HG03575 (cell line): ENCODE measurements around the gene PDE5A.

Source experiments
- ATAC-seq: cut with Tn5 transposase; IDR thresholded peaks from one replicate; pipeline ENCODE4 v1.9.1; 2021; ENCODE audit not compliant: unreplicated experiment, insufficient number of reproducible peaks, low FRiP score; ENCODE audit errors: extremely low read depth

The PDE5A gene

DNA sequence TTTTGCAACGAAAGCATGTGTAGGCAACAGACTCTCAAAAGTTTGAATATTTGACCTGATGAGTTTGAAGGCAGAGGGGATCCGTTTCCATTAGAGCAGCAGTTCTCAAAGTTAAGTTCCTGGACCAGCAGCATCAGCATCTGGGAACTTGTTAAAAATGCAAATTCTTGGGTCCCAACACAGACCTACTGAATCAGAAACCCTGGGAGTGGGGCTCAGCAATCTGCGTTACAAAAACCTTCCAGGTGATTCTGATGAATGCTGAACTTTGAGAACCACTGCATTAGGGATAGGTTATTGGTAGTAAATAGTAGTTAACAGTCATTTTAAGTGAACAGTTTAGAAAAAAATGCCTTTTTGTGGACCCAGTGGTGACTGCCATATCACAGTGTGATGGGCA lies 98.8 kb downstream of the PDE5A start:
- ATAC-seq = no peak

DNA sequence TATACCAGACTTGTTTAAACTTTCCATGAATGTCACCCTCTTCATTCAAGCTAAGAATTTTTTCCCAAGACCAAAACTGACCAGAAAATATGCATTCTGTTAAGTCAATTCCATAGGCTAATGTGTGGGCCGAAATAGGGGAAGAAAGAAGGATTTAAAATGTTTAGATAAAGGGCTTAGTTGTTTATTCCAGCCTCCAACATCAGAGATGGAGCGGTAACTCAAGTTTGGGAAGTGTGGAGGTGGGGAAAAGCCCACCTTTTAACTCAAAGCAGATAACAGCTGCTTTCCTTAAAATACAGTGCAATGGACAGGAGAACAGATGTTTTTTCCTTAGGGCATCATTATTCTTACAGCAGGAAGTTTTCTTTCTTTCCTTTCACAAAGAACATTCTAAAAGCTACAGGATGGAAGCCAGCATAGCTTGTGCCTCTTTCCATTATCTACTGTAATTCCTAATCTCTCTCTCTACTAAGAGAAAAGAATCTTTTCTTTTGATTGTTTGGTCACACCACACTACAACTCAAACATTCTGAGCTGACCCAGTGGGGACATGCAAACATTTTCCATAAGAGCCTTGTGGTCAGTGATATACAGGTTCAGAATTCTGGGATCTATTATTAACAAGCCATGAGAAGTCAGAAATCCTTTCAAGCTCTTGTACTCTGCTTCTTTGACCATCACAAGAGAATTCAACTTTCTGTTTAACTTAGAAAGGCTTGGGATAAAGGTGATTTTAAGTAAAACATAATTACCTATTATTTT lies 101.6 kb downstream of the PDE5A start:
- ATAC-seq = no peak

DNA sequence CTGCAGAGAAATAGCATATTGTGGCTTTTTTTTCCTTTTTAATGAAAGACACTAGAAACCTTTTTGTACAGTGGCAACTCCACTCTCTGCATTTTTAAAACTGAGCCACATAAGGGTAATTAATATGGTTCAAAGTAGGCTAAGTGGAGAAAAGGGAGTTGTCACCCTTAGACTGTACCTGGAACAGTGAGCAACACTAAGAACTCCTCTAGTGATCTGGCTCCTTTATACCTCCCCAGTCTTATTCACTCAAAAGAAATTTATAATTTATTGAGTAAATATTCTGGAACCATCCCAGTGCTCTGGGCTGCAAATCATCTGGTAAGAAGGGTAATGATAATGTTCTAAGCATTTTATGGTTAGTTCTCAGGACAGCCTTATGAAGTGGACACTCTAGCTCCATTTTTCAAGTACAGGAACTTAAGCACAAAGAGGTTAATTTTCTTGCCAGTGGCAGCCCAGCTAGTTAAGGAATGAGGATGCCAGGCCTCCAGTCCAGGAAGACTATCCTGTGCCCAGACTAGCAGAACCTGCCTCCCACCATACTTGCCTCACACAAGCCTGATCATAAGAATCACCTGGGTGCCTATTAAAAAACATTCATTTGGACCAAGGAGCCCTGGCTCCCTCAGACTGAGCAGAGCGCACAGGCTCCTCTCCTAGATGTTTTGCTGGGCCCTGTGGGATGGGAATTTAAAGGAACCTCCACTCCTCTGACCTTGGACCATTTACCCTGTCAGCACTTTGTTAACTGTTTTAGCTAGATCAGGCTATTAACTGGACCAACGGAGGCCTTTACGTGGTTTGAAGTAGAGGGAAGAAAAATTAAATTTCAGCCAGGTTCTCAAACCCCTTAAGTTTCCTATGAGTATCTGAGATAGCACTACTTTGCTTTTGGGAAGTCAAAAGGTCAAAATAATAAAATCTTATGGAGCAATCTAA lies 102.6 kb downstream of the PDE5A start:
- ATAC-seq = no peak

DNA sequence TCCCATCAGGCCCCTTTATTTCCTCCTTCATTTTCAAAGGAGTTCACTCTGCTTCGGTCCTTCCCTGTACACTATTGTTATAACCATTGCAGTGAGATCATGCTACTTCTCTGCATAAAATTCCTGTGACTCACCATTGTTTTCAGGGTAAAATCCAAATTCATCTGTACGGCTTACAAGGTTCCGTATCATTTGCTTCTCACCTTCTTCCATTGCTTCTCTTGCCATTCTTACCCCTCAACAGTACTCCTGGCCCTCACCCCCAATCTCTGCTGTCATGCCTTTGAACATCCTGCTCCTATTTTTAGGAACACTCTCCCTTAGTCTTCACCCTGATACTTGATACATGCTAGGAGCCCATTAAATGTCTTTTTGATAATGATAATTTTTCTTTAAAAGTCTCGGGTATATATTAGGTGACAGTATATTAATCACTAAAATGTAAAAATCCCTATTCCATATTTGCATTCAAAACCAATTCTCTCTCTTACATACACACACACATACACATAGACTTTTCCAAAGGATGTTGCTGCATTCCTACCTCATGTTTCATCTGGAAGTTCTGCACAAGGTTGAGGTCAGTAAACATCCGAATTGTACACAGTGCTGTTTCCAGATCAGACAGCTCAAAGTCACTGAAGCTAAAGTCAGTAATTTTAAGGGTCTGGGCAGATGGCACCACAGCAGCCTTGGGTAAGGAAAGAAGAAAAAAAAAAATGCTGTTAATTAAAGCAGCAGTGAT lies 103.4 kb downstream of the PDE5A start:
- ATAC-seq = no peak

DNA sequence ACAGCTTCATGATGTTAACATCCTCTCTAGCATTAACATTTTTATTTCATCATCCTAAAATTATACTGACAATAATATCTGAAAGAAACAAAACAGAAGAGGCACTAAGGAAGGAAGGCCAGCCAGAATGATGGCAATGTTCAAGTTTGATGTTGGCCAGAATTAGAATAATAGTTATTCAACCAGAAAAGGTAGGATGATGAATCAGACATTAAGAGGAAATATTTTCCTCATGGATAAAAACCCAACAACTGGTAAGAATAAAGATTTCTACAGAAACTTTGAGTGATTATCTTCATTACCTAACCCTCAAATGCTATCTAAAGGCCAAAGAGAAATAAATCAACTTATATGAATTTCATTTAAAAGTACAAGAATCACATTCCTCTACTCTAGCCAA lies 105.2 kb downstream of the PDE5A start:
- ATAC-seq = no peak

DNA sequence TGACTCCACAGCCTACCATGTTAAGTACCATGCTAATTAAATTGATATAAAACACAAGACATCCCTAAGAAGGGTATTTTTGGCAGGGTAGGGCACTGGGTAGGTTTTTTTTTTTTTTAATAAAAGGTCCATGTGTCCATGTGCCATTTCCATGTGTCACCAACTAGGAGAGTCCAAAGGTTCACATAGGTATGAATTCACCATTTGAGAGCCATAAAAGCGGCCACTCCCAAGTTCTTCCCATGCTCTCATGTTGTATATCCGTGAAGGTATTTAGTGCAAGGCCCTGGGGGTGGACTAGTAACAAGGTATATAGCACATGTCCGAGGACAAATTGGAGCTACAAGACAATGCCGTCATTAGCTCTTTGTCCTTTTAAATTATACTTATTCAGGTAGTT lies 107.3 kb downstream of the PDE5A start:
- no peak for ATAC-seq

DNA sequence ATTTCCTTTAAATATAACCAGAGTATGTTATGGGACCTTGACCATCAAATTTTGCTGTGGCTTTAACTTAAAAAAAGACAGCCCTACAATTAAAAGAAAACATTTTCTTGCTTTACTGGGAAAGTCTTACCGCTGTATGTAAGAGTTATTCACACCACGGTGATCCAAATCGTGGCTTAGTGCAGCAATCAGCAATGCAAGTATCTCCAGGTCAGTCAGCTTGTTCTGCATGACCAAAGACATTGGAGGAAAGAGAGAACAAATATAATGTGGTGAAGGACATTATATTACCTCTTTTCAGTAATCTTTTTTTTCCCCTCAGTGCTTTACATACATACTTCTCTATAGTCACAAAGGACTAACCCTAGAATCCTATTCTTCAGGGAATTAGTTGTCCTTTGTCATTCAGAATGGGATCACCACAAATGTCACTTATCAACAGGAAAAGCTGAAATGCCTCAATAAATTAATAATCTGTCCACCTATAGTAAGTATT lies 109.6 kb downstream of the PDE5A start:
- no peak for ATAC-seq

DNA sequence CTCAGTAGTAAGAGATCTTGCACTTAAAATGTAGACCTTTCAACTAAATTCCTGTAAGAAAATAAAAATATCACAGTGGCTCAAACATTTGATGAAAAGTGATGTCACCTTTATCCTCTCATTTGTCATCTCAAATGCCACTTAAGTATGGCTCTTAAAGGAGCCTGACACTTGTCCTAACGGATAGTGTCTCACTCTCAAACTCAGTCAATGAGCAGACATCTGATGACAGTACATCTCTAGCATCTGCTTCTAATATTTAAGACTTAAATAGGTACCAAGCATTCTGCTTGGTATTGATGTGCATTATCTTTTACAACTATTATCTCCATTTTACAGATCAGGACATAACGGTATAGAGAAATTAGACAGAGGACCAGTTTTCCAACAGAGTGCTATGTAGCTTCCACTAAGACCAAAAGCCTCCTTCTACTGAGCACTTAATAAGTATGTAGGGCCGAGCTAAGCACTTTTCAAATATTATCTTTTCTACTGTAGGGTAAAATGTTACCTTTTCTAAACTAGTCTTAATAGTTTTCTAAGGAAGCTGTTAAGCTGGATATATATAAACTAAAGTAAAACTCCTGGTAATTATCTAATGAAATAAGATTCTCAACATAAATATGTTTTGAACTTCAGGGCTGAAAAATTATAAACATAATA lies 110.2 kb downstream of the PDE5A start:
- no peak for ATAC-seq

DNA sequence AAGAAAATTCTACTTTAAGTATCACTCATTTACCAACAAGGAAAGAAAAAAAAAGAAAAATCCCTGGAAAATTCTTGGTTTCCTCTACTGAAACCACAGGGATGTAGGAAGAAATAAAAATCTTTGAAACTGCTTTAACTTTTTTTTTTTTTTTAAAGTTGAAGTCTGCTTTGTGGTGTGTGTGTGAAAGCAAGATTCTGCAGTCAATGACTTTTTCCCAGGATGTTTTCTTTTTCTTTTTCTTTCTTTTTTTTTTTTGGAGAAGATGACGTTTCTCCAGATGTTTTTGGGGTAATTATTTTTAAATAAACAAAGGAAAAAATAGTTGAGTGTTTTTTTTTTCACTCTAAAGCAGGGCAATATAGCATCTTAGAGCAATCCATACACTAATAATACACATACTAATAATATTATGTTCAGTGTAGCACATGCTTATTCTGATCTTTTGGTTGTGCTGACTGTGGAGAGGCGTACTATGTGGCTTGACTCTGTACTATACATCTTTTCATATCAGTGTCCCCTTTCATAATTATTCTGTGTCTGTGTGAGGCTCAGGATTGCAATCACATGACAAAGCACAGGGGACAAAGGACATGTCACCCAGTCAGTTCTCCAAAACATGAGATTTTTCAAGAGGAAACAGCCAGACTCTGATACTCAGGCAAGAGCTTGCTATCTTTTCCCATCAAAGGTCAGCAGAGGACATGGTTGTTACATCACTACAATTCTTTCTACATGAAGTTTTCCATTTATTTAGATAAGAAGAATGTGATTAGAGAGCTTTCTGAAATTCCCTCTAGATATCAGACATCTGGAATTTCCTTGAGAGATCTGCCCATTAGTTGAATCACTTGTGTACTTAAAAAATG lies 111.0 kb downstream of the PDE5A start:
- no peak for ATAC-seq

DNA sequence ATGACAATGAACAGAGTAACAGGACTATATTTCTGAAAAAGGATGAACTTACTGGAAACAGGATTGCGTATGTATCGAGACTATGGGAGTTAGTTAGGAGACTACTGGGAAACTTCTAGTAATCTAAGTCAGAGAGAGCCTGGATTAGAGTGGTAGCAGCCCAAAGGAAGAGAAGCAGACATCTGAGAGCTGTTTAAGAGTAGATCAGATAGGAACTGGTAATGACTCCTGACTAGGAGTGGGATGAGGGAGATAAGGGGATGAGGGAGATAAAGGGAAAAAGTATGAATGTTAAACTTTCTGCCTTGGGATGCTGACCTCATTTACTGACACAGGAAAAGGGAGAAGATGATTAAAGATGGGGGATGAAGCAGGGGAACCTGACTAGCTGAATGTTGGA lies 116.2 kb downstream of the PDE5A start:
- no peak for ATAC-seq

DNA sequence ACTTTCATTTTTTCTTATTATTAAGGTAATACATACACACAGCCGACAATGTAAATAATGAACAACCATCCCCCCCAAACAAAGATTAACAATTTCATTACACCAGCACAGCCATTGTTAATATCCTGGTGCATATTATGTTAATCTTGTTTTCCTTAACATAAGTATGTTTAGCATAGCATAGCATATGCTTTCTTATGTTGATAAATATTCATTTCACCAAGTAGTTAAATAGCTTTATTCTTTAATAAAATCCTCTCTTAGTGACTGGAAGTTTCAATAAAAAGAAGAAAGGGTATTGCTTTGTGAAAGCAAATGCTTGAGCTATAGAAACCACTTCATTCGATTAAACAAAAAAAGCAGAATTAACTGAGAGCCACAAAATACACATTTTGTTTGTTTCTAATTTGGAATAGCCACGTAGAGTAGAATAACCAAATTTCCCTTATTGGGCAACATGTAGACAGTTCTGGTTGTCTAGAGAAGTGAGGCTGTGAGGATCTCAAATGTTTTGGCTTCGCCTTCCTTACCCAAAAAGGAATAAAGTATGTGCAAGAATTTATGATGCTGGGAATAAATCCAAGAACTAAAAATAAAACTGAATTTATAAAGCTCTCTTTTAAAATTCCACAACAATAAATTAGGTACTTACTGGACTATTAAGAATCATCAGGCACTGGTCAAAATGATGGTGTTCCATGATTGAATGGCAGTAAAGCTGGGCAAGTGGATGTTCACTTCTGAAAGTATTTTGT lies 118.0 kb downstream of the PDE5A start:
- ATAC-seq = no peak

DNA sequence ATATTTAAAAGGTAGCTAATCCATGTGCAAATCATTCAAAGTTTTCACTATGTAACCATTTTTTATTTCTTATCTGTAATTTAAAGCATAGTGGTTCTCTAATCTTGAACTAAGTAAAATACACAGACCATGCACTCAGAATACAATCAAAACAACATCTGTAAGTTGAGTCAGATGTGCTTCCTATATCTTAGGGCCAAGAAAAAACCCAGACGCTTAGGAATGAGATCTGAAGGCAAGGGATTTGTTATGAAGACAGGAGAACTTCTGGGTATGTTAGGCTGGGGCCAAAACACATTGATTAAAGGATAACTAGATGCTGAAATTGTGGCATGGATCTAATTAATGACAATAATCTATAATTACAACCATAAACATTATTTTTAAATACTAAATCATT lies 120.3 kb downstream of the PDE5A start:
- ATAC-seq = no peak

DNA sequence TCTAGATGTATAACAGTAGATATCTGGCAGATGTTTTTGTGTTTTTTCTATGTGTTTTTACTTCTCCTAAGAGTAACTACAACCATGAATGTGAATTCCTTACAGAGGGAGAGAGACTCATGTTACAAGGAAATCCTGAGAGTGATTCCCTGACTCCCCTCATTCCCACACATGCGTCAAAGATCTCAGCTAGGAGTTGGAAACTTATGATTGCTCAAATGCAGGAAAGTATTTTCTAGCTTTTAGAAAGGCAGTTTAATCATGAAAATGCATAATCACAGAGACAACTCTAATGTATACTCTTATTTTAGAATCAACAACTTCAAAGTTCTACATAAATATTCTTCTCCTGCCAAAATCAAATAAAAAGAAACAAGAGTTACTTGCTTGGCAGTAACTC lies 121.8 kb downstream of the PDE5A start:
- ATAC-seq = no peak

DNA sequence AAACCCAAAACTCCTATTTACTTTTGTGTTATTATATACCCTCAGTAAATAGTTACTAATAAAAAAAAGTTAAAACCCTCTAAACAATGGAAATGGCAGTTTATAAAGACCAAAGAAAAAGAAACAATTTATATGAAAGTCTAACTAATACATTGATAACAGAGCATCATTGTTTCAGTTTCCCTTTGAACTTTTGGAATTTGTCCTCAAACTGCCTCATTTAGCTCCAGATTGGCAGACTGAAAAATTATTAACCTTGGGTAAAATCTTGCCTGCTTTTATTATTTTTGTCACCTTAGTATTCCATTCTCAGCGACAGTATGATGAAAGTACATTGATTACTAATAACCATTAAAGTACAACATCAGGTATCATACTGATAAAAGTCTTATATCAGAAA lies 124.0 kb downstream of the PDE5A start:
- no peak for ATAC-seq

DNA sequence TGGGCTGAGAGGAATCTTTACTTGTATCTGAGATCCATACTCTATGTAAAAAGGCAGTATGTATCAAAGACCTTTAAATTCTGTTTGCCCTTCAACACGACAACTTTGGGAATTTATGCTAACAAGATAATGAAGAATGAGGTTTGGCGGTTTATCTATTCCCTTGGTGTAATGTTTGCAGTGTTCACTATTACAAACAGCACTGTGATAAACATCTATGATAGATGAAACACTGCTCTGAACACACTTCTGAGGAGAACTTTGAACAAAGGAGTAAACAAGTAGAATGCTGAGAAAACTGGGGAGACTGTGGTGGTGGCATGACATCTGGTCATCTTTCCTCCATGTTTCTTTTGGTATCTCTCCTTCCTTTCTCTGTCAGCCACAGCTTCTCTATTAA lies 126.9 kb downstream of the PDE5A start:
- ATAC-seq = no peak

DNA sequence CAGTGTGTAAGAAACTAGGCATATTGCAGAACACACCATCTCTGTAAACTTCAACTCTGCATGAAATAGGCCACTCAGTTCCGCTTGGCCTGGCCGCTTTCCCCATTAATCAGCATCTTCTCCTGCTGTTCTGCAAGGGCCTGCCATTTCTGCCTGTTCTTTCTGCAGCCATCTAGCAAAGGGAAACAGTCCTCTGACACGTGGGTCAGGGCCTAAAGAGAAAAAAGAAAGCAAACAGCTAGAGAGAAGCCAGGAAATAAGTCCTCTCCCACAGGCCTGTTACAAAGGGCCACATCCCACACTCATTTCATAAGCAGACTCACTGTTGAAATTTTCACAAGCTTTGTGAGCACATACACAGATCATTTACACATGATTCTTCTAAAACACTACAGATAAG lies 130.1 kb downstream of the PDE5A start:
- no peak for ATAC-seq

DNA sequence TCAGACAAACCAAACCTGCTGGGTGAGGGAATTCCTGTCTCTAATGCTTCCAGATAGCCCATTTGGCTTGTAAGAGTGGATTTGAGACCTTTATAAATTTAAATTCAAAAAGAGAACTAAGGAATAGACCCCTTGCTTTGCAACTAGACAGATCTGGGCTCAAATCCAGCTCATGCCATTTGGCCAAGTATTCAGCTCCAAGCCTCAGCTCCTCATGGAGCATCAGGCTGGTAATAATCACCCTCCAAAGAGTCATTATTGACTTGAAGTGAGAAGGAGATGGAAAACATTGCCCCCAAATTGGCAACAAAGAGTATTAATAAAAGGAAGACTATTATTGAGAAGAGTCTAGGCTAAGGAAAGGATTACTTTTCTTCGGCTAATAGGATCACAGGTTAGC lies 134.7 kb downstream of the PDE5A start:
- ATAC-seq = no peak
